ENCODE results near the gene LAX1. TPM values are rescaled to one million over a fixed set of nuclear protein-coding genes. Genes with fewer than 3 reads are reported as not detected.

Gene LAX1, protein sequence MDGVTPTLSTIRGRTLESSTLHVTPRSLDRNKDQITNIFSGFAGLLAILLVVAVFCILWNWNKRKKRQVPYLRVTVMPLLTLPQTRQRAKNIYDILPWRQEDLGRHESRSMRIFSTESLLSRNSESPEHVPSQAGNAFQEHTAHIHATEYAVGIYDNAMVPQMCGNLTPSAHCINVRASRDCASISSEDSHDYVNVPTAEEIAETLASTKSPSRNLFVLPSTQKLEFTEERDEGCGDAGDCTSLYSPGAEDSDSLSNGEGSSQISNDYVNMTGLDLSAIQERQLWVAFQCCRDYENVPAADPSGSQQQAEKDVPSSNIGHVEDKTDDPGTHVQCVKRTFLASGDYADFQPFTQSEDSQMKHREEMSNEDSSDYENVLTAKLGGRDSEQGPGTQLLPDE
- not detected for total RNA-seq

DNA sequence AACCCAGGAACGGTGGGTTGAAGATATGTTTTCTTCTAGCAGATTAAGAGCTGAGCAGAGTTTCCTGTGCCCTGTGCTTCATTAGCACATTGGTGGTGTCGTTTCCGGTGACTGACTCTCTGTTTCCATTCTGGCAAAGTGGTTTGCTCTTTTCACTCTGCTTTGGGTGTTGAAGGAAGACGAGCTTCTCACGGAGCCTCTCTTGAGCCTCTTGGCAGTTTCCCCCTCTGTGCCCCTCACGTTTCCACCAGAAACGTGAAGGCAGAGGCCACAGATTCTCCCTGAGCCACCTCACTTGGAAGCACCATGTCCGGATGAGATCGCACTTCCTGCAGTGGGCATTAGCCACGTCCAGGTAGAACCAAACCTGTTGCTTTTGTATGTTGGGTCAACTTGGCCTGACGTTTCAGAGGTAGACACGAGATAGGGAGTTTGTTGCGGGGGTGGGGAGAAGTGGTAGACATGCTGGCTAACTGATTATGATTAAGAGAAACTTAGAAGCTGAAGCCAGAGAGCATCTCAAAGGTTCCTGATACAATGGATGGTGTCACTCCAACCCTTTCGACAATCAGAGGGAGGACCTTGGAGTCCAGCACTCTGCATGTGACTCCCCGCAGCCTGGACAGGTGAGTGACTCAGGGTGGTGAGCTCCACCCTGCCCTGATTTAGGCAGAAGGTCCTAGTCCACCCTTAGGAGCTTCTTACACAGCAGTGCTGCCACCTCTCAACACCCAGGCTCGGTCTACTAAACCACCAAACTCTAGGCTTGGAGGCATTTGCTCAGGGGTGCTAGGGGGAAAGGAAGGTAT is at the start of gene LAX1:
TSS of gene LAX1 (plus strand) at position 155 of the 809 bp plus-strand sequence. CDS start at position 538, 383 bp downstream.
- Histone ChIP-seq H3K27ac (no peak within 1 kb of the TSS), H3K4me3 (no peak within 1 kb of the TSS), H3K9me3 (no peaks in the 10 kb centered on the region), H3K4me1 (peaks cover 0 to 14% of the 10 kb centered on the region in 2 donors), H3K27me3 (no peaks in the 10 kb centered on the region), H3K36me3 (no peaks in the 10 kb centered on the region)
- TF ChIP-seq, protein P1, sequence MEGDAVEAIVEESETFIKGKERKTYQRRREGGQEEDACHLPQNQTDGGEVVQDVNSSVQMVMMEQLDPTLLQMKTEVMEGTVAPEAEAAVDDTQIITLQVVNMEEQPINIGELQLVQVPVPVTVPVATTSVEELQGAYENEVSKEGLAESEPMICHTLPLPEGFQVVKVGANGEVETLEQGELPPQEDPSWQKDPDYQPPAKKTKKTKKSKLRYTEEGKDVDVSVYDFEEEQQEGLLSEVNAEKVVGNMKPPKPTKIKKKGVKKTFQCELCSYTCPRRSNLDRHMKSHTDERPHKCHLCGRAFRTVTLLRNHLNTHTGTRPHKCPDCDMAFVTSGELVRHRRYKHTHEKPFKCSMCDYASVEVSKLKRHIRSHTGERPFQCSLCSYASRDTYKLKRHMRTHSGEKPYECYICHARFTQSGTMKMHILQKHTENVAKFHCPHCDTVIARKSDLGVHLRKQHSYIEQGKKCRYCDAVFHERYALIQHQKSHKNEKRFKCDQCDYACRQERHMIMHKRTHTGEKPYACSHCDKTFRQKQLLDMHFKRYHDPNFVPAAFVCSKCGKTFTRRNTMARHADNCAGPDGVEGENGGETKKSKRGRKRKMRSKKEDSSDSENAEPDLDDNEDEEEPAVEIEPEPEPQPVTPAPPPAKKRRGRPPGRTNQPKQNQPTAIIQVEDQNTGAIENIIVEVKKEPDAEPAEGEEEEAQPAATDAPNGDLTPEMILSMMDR (IDR thresholded peaks at IDR 0.05), result no peak
- no peak for DNase-seq (ENCODE audit: low spot score)

DNA sequence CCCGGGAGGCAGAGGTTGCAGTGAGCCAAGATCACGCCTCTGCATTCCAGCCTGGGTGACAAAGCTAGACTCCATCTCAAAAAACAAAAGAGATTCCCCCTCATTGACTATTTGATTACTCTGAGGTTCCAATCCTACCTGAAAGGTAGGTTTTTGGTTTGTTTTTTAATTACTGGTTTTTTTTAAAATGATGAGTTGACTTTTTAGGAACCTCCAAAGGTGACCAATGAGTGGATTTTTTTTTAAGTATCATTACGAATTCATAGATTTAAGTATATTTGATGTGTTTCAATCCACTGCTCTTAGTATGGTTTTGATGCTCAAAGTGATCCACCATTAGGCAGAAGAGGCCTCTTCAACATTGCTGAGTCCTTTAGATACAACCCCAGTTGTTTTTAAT is 47.9 kb upstream of the LAX1 start:
- Histone ChIP-seq H3K27me3 (no peaks in the 10 kb centered on the region), H3K36me3 (peaks cover 64% of the 10 kb centered on the region), H3K9me3 (no peaks in the 10 kb centered on the region), H3K4me3 (no peak overlapping the region), H3K27ac (no peak overlapping the region), H3K4me1 (peaks cover 0 to under 1% of the 10 kb centered on the region in 2 donors)
- TF ChIP-seq, protein P1 (IDR thresholded peaks at IDR 0.05), result no peak
- no peak for DNase-seq (ENCODE audit: low spot score)

DNA sequence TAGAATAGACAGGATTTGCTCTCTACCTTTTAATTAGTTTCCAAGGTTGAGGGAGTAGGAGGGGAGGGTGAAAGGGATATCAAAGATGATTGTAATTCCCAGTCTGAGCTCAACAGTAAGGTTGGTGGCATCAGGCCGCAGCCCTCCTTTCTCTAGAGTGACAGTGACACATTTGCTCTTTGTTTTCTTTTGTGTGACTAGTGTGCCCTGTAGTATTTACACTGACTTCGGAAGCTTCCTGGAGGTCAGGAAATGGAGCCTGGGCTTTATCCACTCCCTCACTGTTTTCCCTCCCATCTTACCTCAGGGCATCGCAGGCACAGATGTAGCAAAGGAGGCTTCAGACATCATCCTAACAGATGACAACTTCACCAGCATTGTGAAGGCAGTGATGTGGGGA is 44.7 kb upstream of the LAX1 start:
- no peaks in the 10 kb centered on the region for H3K4me1 ChIP-seq
- no peaks in the 10 kb centered on the region for H3K9me3 ChIP-seq
- no peaks in the 10 kb centered on the region for H3K27me3 ChIP-seq
- TF ChIP-seq, protein P1 (IDR thresholded peaks at IDR 0.05), result no peak
- no peak overlapping the region for H3K27ac ChIP-seq
- no peak for DNase-seq (ENCODE audit: low spot score)
- peaks cover 68% of the 10 kb centered on the region for H3K36me3 ChIP-seq
- no peak overlapping the region for H3K4me3 ChIP-seq

DNA sequence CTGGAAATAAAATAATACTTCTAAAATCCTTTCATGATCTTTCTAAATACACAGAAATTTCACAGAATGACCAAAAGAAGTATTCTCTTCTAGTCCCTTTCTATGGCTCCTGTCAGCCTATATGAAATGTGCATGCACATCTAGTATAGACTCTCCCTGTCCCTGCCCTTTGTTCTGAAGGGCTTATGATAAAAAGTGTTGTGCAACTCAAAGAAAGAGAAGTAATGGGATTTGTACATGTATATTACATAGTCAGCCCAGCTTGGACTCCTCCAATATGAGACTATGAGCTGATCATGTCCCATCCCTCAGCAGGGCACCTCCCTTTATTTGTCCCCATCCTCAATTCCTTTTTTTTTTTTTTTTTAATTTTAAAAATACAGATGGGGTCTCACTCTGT is 42.1 kb upstream of the LAX1 start:
- DNase-seq (ENCODE audit: low spot score), result no peak
- Histone ChIP-seq H3K36me3 (peaks cover 85% of the 10 kb centered on the region), H3K4me1 (no peaks in the 10 kb centered on the region), H3K27ac (no peak overlapping the region), H3K27me3 (no peaks in the 10 kb centered on the region), H3K4me3 (no peak overlapping the region), H3K9me3 (no peaks in the 10 kb centered on the region)
- TF ChIP-seq, protein P1 (IDR thresholded peaks at IDR 0.05), result no peak

DNA sequence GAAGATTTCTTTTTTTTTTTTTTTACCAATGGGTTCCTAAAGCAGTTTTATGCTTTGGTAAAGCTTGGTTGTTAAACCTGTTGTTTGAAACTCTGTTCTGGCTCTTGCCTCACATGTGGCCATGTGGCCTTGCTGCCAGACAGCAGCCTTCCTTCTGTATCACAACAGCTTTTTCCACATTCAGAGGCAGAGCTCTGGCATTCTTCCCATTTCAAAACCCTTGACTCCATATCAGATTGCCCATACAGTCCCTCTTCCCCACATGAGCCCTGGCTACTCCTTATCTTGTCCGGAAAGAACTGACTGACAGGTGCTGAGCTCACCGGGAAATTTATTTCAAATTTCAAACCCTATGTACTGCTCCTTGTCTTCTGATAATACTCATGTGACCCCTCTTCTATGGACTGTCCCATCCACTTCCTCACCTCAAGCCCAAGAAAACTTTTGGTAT is 38.5 kb upstream of the LAX1 start:
- no peaks in the 10 kb centered on the region for H3K9me3 ChIP-seq
- TF ChIP-seq, protein P1 (IDR thresholded peaks at IDR 0.05), result no peak
- no peaks in the 10 kb centered on the region for H3K4me1 ChIP-seq
- peaks cover 92% of the 10 kb centered on the region for H3K36me3 ChIP-seq
- no peak overlapping the region for H3K27ac ChIP-seq
- no peak overlapping the region for H3K4me3 ChIP-seq
- H3K27me3 ChIP-seq, result no peaks in the 10 kb centered on the region
- DNase-seq (ENCODE audit: low spot score), result no peak

Measured in right atrium auricular region (tissue), 2 donors.